ENCODE measurements around the gene EXOC7.

Gene EXOC7, protein sequence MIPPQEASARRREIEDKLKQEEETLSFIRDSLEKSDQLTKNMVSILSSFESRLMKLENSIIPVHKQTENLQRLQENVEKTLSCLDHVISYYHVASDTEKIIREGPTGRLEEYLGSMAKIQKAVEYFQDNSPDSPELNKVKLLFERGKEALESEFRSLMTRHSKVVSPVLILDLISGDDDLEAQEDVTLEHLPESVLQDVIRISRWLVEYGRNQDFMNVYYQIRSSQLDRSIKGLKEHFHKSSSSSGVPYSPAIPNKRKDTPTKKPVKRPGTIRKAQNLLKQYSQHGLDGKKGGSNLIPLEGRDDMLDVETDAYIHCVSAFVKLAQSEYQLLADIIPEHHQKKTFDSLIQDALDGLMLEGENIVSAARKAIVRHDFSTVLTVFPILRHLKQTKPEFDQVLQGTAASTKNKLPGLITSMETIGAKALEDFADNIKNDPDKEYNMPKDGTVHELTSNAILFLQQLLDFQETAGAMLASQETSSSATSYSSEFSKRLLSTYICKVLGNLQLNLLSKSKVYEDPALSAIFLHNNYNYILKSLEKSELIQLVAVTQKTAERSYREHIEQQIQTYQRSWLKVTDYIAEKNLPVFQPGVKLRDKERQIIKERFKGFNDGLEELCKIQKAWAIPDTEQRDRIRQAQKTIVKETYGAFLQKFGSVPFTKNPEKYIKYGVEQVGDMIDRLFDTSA

DNA sequence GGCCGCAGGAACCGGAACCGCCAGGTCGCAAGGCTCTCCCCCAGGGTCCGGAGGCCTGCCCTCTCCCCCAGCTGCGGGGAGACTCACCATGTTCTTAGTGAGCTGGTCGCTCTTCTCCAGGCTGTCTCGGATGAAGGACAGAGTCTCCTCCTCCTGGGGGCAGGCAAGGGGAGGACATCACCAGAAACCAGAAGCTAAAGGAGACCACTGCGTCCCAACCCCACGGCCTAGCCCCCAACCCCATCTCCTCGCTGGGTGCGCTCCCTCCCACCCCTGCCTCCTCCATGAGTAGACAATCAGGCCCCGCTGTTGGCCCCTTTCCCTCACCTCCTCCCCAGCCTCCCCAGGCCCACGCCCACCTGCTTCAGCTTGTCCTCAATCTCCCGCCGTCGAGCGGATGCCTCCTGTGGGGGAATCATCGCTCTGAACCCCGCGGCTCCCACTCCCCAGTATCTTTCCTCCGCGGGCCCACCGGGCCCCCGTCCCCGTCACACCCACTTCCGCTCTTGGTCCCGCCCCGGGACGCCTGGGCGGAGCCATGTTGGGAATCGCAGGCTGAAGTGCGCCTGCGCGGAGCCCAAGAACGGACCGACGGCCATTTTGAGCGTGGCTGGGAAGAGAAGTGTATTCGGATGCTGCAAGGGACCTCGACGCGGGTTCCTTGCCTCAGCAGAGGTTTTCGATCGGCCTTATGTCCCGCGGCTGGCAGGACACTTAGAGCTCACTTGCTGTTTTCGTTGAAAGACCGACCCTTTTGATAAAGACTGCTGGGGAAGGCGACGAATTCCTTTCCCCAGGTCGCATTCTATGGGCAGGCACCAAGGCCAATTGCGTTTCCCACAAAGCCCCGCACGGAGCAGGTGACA is at the start of gene EXOC7:
Gene EXOC7 (minus strand): TSS at position 514 of the 866 bp plus-strand sequence. CDS start 95 bp downstream, at position 419.
- peak; percentile 93 to 95 for DNase-seq

DNA sequence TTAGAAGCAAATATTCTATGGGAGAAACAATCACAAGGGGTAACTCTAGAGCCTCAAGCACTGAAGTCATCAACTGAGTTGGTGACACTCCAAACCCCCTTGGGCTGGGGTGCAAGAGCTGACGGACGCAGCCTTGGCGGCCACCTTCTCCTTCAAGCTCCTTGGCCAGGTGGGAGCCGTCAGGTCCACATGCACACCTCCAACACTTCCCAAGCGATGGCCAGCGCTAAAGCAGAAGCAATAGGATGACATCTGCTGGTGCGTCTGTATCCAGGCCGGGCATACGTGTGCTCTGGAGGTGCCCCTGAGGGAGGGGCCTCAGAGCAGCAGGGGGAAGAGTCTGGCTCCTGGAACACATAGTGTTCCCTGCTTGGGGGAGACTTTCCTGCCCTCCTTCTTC is 49.6 kb upstream of the EXOC7 start:
- no peak for DNase-seq

DNA sequence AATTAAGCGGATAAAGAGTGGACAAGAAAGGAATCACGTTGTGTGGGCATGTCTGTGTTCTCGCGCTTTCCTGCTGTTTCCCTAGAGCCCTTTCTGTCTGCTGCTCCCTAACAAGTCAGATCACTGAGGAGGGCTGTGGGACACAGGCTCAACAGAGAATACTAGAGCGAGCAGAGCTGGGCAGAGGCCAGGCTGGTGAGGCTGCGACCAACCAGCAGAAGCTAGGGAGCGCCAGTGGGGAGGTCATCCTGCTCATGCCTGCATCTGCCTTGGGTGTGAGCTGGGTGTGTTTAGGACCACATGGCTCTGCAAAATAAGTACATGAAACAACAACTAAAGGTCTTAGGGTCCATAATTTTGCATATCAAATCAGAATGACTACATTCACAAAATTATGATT is 49.0 kb upstream of the EXOC7 start:
- DNase-seq = no peak

DNA sequence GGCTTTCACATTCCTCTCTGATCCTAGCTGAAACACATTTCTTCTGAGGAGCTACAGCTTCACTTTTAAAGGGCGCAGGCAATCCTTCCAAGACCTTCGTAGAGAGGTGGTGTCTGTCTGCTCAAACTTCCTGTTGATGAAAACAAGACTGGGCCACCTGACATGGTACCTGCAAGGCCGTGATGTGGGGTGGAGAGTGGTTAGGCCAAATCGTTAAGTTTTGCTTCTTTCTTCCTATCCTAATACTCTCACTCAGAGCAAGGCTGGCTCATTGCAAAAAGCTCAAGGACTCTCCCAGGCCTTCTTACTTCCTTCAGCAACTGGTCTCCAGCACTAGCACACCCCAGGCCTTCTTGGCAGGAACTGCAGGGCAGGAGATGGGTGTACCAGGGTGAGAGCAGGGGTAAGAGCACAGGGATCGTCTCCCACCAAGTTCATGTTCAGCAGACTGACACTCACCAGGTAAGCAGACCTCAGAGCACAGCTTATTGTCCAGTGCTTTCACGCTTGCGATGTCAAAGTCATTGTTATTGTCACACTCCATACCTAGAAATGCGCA is 48.4 kb upstream of the EXOC7 start:
- no peak for DNase-seq

DNA sequence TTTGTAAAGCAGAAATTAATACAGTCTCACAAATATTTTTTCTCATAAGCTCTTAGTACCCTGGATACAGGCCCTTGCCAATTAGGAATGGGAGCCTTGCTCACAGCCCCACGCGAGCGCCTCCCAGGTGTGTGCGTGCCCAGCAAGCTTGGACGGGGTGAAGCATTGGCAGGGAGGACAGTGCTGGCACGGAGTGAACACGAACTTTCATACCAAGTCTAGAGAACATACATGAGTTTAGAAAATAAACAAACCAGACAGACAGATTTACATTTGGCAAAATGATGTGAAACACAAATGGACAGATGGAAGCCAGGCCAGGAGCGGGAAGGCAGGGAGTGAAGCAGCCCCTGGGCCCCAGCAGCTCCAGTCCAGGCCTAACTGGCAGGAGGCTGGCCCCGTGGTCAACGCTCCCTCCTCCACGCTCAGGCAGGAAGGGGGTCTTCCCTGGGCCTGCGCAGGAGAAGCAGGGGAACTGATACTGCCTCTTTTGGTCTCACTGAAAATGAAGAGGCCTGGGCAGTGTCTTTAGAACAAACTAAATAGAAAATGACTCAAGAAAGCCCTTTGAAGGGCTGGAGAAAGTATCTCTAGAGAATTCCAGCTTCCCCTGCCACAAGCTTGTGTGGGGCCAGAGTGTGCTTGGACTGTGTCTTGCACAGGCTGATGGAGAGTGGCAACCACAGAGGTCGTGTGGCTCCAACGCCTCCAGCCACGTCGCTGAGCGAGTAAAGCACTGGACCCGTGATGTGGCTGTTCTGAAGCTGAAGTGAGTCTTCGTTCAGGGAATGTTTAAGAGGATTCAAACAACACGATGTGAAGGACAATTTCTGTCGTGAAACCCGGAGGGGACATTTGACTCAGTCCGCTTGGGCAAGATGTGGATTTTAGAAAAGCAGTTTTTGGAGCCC is 47.4 kb upstream of the EXOC7 start:
- DNase-seq = no peak

DNA sequence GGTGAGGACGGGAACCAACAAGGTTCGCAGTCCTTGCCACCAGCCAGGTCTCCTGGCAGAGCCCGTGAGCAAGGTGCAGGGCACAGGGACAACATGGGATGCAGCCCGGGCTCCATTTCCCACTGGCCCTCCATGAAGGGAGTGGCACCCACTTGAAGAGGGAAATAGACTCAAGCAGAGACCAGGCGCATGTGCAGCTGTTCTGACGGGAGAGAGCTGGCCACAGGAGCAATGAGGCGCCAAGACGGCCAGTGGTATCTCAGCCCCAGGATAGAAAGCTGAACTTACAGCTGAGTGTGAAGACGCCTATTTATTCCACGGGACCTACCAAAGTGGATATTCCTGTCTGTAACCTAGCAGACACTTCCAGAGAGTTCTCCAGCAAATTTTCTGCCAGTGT is 45.6 kb upstream of the EXOC7 start:
- no peak for DNase-seq

DNA sequence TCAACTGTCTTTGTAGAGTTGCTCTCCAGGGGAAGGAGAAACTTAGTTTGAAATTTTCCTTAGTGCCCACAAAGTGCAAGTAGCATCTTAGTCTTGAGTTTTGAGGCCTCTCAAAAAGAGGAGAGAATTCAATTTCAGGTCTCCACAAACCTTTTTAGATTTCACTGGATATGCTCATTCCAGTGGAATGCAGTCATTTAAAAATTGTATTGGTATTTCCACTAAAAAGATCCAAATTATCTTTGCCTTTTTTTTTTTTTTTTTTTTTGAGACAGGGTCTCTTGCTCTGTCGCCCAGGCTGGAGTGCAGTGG is 44.4 kb upstream of the EXOC7 start:
- DNase-seq = no peak

DNA sequence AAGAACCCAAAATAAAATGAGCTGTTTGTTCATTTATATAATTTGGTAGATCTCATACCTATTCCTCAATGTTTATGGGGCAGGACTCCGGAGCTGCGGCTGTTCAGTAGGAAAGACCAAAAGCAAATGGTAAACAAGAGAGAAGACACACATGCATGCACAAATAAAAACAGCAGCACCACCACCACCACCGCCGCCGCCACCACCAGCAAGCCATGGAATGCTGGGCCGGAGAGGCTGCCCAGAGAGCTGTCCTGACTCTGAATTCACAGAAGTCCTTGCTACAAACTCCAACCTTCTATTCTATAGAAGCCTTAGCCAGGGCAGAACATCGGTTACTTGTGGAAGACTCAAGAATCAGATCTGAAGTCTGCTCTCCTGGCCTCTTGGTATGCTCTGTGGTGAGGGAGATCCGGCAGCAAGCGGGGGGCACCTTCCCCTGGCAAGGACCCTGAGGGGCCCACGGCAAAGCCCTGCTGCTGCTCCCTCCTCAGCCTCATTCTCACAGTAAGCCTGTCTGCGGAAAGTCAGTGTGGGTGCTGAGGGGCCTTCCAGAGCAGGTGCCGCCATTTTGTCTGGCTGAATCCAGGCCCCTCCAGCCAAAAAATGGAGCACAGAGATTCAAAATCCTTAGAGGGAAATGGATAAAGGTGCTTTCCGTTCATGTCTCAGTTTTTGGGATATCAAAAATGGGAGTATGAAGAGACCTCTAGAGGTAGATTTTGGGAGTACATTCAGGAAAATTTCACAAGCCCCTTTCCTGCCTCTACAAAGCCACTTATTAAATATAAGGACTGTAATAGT is 43.8 kb upstream of the EXOC7 start:
- peak in 1 of 2 experiments; percentile 20 for DNase-seq

DNA sequence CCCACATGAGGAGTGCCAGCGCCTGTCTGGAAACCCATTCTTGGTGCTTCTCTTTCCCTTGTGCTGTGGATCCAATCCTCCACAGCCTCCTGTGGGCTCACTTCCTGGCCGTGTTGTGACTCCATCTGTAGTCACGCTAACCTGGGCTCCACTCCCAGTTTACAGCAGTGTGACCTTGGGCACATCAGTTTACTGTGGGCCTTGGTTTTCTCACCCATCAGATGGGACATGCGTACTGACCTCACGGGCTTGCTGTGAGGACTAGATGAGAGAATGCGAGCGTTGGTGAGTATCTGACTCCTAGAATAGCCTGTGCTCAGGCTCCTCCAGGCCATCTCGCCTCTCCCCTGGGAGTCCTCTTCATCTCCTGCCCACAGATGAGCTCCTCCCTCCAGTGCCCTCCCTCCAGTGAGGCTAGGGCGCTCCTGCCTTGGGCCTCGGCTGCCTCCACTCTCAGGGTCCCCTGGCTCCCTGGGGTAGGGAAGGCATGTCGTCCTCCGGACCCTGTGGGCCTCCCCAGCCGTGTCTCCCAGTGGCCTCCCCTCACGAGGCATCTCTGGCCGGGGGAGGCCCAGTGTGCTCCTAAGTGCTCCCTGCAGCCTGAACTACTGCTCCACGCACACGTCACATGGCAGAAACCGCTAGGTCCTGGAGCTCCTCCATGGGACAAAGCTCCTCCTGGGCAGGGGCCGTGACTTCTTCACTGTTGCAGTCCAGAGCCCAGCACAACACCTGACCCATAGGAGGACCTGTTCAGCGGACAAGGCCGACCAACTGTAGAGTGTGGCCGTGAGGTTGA is 42.7 kb upstream of the EXOC7 start:
- DNase-seq = no peak

DNA sequence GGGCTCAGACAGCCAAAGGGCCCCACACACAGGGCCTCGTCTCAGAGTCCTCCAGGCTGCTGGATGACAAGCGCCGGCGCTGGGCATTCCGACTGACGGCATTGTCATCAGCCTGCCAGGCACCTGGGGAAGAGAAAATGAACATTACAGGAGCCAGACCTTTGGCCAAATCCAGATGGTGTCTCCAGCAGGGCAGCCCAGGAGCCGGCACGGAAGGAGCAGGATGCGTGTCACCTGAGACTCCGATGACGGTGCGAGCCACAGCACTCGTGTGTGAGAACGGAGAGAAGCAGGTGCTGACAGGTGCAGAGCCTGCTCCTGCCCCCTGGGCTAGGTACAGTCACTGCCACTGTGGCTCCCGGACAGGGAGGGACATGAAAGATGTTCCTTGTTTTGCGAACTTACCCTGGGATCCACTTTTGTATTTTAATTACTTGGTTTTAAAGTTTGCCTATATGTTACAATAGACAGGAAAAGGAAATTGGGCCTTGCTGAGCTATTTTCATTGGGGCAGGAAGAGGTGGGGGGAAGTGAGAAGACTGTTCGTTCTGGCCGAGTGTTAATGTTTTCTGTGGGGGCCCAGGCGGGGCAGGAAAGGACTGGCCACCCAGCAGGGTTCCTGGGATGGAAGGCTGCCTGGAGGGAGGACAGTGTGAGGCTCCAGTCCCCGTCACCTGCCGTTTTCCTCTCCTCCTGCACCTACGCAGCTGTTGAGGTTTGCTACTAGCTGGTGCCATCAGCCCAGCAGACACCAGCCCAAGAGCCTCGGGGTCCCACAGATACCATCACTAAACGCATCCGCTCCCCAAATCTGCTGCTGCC is 41.9 kb upstream of the EXOC7 start:
- DNase-seq = peak in 1 of 2 experiments; percentile 44

DNA sequence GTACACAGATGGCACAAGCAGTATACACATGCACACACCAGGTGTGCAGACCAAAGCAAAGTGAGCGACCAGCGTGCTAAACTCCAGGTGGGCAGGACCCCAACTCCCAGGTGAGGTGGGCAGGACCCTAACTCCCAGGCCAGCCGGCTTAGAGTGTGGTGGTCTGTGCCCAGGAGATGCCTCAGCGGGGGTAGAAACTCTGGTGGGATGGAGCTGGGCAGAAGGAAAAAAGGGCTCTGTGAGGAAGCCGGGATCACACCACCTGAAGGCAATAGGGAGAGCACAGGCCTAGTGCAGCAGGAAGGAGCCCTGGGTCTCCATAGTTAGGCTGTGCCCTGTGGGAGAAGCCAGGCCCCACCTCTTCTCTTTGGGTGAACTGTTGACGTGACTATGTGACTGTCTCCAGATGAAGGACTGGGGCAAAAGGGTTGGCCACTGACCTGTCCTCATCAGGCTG is 39.0 kb upstream of the EXOC7 start:
- no peak for DNase-seq

DNA sequence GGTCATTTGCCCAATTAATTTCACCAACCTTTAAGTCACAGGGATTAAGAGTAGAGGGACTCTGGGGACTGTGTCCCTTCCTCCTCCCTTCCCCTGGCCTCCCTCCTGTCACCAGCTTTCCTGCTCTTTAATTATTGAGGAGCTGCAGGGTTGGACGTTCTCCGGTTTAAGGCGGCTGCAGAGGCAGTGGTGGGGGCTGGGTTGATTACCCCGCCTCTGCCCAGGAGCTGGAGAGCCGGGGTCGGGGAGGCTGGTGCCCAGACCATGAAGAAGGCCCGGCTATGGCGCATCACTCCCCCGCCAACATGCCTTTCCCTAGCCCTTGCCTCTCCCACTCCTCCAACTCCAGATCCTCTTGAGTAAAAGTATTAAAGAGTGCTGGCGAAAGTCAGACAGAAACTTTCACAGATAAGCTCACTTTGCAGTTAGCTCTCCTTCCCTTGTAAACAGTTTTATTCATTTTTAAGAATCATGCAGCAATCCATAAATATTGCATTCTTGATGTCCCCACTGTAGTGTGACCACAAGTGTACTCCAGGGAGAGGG is 38.5 kb upstream of the EXOC7 start:
- no peak for DNase-seq

DNA sequence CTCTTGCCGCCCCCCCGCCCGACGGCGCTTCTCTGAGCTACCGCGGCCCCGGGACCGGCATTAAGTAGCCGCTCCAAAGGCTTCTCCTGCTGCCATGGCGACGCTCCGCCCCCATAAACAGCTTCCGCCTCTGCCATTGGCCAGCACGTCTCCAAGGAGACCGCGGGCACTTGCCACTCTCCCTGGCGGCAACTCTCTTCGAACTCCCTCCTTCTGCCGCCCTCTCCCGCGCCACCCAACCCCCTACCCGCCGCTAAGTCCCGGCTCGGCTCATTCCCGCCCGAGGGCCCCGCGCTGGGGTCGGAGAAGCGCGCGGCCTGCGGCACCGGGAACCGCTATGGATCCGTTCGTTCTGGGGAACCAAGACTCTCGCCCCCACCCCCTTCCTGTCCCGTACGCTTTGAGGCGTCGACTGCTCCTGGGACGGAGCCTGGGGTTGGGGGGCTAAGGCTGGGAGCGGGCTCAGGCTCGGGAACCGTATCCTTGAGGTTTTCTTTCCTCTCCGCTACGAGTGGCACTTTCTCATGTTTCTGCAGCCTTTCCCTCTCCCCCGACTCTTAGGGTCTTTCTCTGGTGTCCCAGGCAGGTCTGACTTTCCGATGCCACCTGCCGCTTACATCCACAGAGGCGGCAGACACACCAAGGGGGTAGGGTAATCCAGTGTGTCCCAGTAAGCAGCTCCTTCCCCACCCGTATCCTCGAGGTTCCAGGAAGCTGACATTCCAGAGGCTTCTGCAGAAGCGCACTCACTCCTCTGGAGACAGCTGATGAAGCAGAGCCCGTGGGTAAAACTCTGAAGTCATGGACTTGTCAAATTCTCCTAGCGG is 37.8 kb upstream of the EXOC7 start, which contains the start of gene FOXJ1:
Gene FOXJ1 (minus strand): TSS at position 34 of the 827 bp plus-strand sequence. CDS start 850 bp downstream, outside the sequence.
- peak; percentile 93 to 95 for DNase-seq

DNA sequence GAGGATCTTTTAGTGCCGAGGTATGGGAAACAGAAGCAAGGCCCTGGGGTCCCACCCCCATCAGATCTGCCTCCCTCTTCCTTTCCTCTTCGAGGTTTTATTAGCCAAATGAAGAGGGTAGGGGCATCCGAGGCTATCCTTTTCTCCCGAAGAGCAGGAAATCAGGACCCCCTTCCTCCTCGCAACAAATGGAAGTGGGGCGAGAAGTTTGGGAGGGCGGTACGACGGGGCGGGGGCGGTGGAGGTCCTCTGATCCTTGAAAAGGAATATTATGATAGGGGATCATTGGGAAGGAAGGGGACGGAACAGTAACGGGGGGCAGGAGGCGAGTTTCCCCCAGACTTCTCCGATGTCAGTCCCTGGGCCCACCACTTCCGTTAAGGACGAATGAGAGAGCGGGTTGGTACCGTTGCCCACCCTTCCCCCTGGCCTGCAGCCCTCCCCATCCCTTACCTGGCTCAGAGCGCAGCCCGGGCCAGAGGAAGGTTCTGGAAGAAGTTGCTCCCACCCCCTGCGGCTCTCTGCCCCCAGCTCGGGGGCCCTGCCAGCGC is 37.1 kb upstream of the EXOC7 start:
- no peak for DNase-seq

DNA sequence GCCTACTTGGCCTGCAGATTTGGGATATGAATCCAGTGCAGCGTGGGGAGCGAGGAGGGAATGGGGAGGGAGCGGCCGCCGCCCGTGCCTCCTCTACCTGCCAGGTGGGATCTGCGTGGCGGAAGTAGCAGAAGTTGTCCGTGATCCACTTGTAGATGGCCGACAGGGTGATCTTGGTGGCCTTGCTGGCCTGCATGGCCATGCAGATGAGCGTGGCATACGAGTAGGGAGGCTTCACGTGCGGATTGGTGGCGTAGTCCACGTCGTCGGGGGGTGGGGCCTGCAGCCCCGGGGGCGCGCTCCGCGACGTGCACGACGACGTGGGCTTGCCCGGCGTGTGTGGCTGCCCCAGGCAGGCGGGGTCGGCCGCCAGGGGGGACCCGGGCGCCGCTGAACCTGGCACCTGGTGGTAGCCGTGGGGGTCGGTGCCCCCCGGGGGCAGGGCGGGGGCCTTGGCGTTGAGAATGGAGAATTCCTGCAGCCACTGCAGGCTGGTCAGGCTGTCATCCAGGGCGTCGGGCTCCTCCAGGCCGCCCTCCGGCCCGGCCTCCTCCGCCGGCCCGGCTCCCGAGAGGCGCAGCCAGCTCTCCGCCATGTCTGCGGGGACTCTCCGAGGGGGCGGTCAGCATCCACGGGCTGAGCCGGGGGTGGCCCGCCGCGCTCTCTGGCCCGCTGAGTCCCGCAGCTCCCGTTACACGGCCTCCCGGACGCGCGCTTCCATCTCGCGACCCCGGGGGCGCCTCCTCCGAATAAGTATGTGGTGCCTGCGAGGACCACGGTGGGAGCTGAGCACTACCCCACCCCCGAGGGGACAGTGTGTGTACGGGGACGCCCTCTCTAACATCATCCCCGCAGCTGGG is 36.4 kb upstream of the EXOC7 start:
- DNase-seq = no peak

DNA sequence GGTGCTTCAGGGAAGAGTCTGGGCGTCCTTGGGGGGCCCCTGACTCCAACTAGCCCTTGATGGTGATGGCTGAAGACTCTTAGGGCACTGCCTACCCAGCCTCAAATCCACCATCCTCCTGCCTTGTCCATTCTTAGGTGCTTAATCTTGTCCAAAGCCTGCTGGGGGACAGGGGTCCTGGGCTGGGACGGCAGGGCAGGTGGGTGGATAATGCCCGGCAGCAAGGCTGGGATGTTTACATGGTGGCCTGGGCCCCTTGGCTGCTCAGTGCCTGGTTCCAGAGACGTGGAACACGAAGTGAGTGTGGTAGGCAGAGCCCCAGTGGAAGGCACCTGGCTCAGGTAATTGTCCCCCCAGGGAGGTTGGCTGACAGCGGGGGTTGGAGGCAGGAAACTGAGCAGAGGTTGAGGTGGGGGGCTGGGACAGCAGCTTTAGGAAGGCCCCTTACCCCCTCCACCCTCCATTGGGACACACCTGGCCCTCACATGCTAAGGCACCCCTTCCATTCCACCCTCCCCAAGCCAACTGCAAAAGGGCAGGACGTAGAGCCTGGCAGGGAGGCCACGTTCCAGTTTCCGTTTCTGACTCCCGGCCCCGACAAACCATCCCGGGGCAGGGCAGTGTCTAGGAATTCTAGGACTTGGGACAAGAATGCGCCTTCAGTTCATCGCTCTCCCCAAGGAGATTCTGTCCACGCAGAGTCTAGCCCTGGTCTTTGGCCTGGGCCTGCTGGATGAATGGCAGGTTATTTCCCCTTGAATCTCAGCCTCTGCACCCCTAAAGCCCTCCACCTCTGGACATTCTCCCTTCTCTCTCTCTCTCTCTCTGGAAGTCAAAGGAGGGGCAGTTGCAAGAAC is 35.5 kb upstream of the EXOC7 start:
- no peak for DNase-seq

All from SHP77 (cell line).